ENCODE data around the gene ATP6V1G2.
"Not testable (repeated sequence)": the region's sequence is repeated elsewhere in the genome, so short reads cannot be mapped to it uniquely, and the experiment has no call there.

Gene ATP6V1G2

GRCh38 chr6:31529329-31530150 is 16.9 kb downstream of the ATP6V1G2 start:
- H3K36me3 ChIP-seq = peaks cover 55% of the 10 kb centered on the region
- no peak overlapping the region for H3K4me3 ChIP-seq
- H3K4me1 ChIP-seq = no peaks in the 10 kb centered on the region
- no peak overlapping the region for H3K4me2 ChIP-seq
- no peaks in the 10 kb centered on the region for H3K9me3 ChIP-seq
- no peak overlapping the region for H3K27ac ChIP-seq
- no peak overlapping the region for H3K9ac ChIP-seq
- H3K27me3 ChIP-seq = no peaks in the 10 kb centered on the region
- TF ChIP-seq Cebpa-rat (IDR thresholded peaks at IDR 0.05) = no peak
- peaks cover 60% of the 10 kb centered on the region for H4K20me1 ChIP-seq

GRCh38 chr6:31528821-31529328 is 17.5 kb downstream of the ATP6V1G2 start, which contains the start of gene MCCD1:
Gene MCCD1, plus strand, starts transcription at chr6:31528962. Its CDS starts 53 bp downstream, at chr6:31529015.
- no peak within 1 kb of the TSS for H3K4me2 ChIP-seq
- H3K9ac ChIP-seq = no peak within 1 kb of the TSS
- H3K27me3 ChIP-seq = no peaks in the 10 kb centered on the region
- H3K4me3 ChIP-seq = no peak within 1 kb of the TSS
- peaks cover 48% of the 10 kb centered on the region for H3K36me3 ChIP-seq
- TF ChIP-seq Cebpa-rat (IDR thresholded peaks at IDR 0.05) = no peak
- H4K20me1 ChIP-seq = peaks cover 53% of the 10 kb centered on the region
- H3K27ac ChIP-seq = no peak within 1 kb of the TSS
- H3K4me1 ChIP-seq = no peaks in the 10 kb centered on the region
- H3K9me3 ChIP-seq = no peaks in the 10 kb centered on the region

DNA sequence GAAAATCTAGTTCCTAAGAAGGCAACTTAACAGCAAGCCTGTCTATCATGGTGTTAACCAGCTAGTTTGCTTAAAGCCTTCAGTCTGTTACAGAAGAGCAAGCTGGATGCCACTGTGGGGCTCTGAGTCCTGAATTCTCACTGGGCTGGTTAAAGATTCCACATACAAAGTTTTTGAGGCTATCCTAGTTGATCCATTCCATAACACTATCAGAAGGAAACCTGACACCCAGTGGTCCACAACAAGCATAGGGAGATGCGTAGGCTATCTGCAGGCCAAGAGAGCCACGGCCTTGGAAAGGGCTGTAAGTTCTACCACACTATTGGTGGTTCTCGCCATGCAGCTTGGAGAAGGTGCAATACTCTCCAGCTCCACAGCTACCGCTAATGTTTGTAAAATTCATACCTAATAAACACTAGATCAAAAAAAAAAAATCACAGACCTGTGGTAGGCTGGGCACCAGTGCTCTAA is 18.1 kb downstream of the ATP6V1G2 start:
- no peak overlapping the region for H3K27ac ChIP-seq
- H3K4me1 ChIP-seq = no peaks in the 10 kb centered on the region
- peaks cover 48% of the 10 kb centered on the region for H4K20me1 ChIP-seq
- H3K27me3 ChIP-seq = no peaks in the 10 kb centered on the region
- no peaks in the 10 kb centered on the region for H3K9me3 ChIP-seq
- TF ChIP-seq Cebpa-rat (IDR thresholded peaks at IDR 0.05) = no peak
- H3K4me2 ChIP-seq = no peak overlapping the region
- H3K9ac ChIP-seq = no peak overlapping the region
- H3K4me3 ChIP-seq = no peak overlapping the region
- H3K36me3 ChIP-seq = peaks cover 43% of the 10 kb centered on the region

- no peaks in the 10 kb centered on the region for H3K4me1 ChIP-seq
- H3K4me3 ChIP-seq = no peak overlapping the region
- H3K27ac ChIP-seq = no peak overlapping the region
- H3K4me2 ChIP-seq = no peak overlapping the region
- no peak for TF ChIP-seq Cebpa-rat (IDR thresholded peaks at IDR 0.05)
- peaks cover 26% of the 10 kb centered on the region for H4K20me1 ChIP-seq
- H3K9me3 ChIP-seq = no peaks in the 10 kb centered on the region
- H3K36me3 ChIP-seq = peaks cover 21% of the 10 kb centered on the region
- H3K9ac ChIP-seq = no peak overlapping the region
- H3K27me3 ChIP-seq = no peaks in the 10 kb centered on the region
Observed at GRCh38 chr6:31525932-31526591, 20.3 kb downstream of the ATP6V1G2 start.

DNA sequence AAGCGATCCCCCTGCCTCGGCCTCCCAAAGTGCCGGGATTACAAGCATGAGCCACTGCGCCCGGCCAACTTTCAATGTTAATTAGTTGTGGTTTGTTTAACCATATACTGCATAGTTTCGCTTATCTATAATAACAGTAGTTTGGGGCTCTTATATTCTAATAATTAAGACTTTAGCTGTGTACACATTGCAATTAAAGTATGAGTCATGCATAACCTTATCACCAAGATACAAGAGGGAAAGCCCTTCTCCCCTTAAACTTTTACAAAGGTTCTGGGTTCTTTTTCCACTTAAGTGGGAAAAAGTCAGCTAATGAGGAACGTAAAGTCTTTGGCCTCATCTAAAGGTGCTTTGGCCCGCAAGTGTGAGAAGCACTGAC is 20.9 kb downstream of the ATP6V1G2 start:
- Histone ChIP-seq H3K4me2 (no peak overlapping the region), H3K9ac (no peak overlapping the region)
- TF ChIP-seq Cebpa-rat (IDR thresholded peaks at IDR 0.05) = no peak

DNA sequence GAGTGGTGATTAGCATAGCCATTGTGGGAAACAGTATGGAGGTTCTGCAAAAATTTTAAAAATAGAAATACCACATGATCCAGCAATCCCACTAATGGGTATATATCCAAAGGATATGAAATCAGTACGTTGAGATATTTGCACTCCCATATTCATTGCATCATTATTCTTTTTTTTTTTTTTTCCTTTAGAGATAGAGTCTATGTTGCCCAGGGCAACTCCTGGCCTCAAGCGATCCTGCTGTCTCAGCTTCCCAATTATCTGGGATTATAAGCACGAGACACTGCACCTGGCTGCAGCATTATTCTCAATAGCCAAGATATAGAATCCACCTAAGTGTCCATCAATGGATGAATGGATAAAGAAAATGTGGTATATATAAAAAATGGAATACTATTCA is 24.6 kb downstream of the ATP6V1G2 start:
- no peaks in the 10 kb centered on the region for H3K27me3 ChIP-seq
- no peak for TF ChIP-seq Cebpa-rat (IDR thresholded peaks at IDR 0.05)
- no peaks in the 10 kb centered on the region for H3K36me3 ChIP-seq
- no peak overlapping the region for H3K4me2 ChIP-seq
- no peak overlapping the region for H3K9ac ChIP-seq
- H4K20me1 ChIP-seq = no peaks in the 10 kb centered on the region
- H3K9me3 ChIP-seq = no peaks in the 10 kb centered on the region
- H3K4me3 ChIP-seq = no peak overlapping the region
- no peaks in the 10 kb centered on the region for H3K4me1 ChIP-seq
- no peak overlapping the region for H3K27ac ChIP-seq

More for the DNA sequence above, 20.9 kb downstream of the ATP6V1G2 start:
- Histone ChIP-seq H3K4me3 (no peak overlapping the region), H3K27ac (no peak overlapping the region), H3K4me1 (no peaks in the 10 kb centered on the region), H3K36me3 (peaks cover 16% of the 10 kb centered on the region), H3K27me3 (no peaks in the 10 kb centered on the region), H3K9me3 (no peaks in the 10 kb centered on the region), H4K20me1 (peaks cover 20% of the 10 kb centered on the region)

GRCh38 chr6:31513456-31514165 is 32.8 kb downstream of the ATP6V1G2 start:
- Histone ChIP-seq H3K27ac (no peak overlapping the region), H3K36me3 (peaks cover 39% of the 10 kb centered on the region), H3K9ac (no peak overlapping the region), H3K4me2 (no peak overlapping the region), H3K27me3 (no peaks in the 10 kb centered on the region), H3K4me1 (no peaks in the 10 kb centered on the region), H3K9me3 (no peaks in the 10 kb centered on the region), H4K20me1 (no peaks in the 10 kb centered on the region), H3K4me3 (no peak overlapping the region)
- TF ChIP-seq Cebpa-rat (IDR thresholded peaks at IDR 0.05) = no peak

DNA sequence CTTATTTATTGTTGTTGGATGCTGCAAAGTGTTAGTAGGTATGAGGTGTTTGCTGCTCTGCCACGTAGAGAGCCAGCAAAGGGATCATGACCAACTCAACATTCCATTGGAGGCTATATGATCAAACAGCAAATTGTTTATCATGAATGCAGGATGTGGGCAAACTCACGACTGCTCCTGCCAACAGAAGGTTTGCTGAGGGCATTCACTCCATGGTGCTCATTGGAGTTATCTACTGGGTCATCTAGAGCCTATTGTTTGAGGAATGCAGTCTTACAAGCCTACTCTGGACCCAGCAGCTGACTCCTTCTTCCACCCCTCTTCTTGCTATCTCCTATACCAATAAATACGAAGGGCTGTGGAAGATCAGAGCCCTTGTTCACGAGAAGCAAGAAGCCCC is 36.4 kb downstream of the ATP6V1G2 start:
- Histone ChIP-seq H3K4me3 (no peak overlapping the region), H3K9ac (no peak overlapping the region), H3K4me1 (no peaks in the 10 kb centered on the region), H3K27ac (no peak overlapping the region), H3K9me3 (no peaks in the 10 kb centered on the region), H3K4me2 (no peak overlapping the region), H4K20me1 (peaks cover 30% of the 10 kb centered on the region), H3K27me3 (no peaks in the 10 kb centered on the region), H3K36me3 (peaks cover 75% of the 10 kb centered on the region)
- TF ChIP-seq Cebpa-rat (IDR thresholded peaks at IDR 0.05) = no peak

- H3K4me2 ChIP-seq, H3K4me1 ChIP-seq, H3K9me3 ChIP-seq, H3K27ac ChIP-seq, H3K9ac ChIP-seq, H3K27me3 ChIP-seq, H3K4me3 ChIP-seq: not testable (repeated sequence)
- Histone ChIP-seq H3K36me3 (peaks cover 78% of the 10 kb centered on the region), H4K20me1 (peaks cover 37% of the 10 kb centered on the region)
Observed at GRCh38 chr6:31509036-31509435, 37.4 kb downstream of the ATP6V1G2 start.
